WTC11 (cell line): Measurements from ENCODE around the gene MRAS. TPM values are rescaled to one million over a fixed set of nuclear protein-coding genes. Genes with fewer than 3 reads are reported as not detected.

Source experiments
- ATAC-seq: fragments of 200-7000 bp; cut with Tn5 transposase; 2 replicates; pipeline ENCODE4 v1.10.0; 2021; ENCODE audit warnings: mild to moderate bottlenecking, moderate library complexity
- CTCF ChIA-PET: fragments of 300-600 bp; sonication (Branson Sonifier 250); formaldehyde crosslinking; loops from one replicate; lab custom pipeline; 2021; ENCODE audit warnings: antibody characterized with exemption; lab: Charles Lee
- POLR2A ChIA-PET: fragments of 350-600 bp; sonication (Branson Sonifier 250); formaldehyde crosslinking; loops from one replicate; lab custom pipeline; 2021; ENCODE audit warnings: antibody characterized with exemption; lab: Charles Lee
- DNase-seq: peaks from one replicate; pipeline ENCODE4 v3.0.0; 2021; ENCODE audit warnings: low spot score
- H3K27ac Mint-ChIP-seq: 2 replicates; pipeline ENCODE4 v1.8.0; 2021; ENCODE audit warnings: mixed read lengths
- H3K27me3 Mint-ChIP-seq: 2 replicates; pipeline ENCODE4 v1.8.0; 2021; ENCODE audit warnings: low read depth, mild to moderate bottlenecking, moderate library complexity, mixed read lengths
- H3K36me3 Mint-ChIP-seq: 2 replicates; pipeline ENCODE4 v1.8.0; 2021; ENCODE audit warnings: mixed read lengths
- H3K4me1 Mint-ChIP-seq: 2 replicates; pipeline ENCODE4 v1.8.0; 2022; ENCODE audit warnings: mixed read lengths
- H3K4me3 Mint-ChIP-seq: 2 replicates; pipeline ENCODE4 v1.8.0; 2021; ENCODE audit warnings: mild to moderate bottlenecking, moderate library complexity, mixed read lengths
- H3K9me3 Mint-ChIP-seq: 2 replicates; pipeline ENCODE4 v1.8.0; 2021; ENCODE audit warnings: mixed read lengths
- CBFB ChIP-seq: sonication (generic); formaldehyde crosslinking; IDR thresholded peaks from 2 replicates; pipeline ENCODE4 v1.8.1; 2022; ENCODE audit warnings: mild to moderate bottlenecking, low read depth, missing genetic modification reagents
- CREB1 ChIP-seq: sonication (generic); formaldehyde crosslinking; IDR thresholded peaks from 2 replicates; pipeline ENCODE4 v1.8.0; 2023; ENCODE audit warnings: mild to moderate bottlenecking, missing genetic modification reagents
- GTF2I ChIP-seq: fragments of 250-450 bp; sonication (Bioruptor Pico); conservative IDR thresholded peaks from 2 replicates; pipeline ENCODE4 v1.4.0; 2021; ENCODE audit warnings: mild to moderate bottlenecking
- HMGA2 ChIP-seq: fragments of 250-450 bp; sonication (Bioruptor Pico); IDR thresholded peaks from 2 replicates; pipeline ENCODE4 v1.4.0; 2021; ENCODE audit warnings: mild to moderate bottlenecking, moderate library complexity
- JAZF1 ChIP-seq: fragments of 250-450 bp; sonication (Bioruptor Pico); IDR thresholded peaks from 2 replicates; pipeline ENCODE4 v1.9.0; 2021; ENCODE audit warnings: moderate library complexity, mild to moderate bottlenecking, inconsistent platforms
- MYBL2 ChIP-seq: sonication (generic); formaldehyde crosslinking; IDR thresholded peaks from 2 replicates; pipeline ENCODE4 v1.8.1; 2023; ENCODE audit warnings: mild to moderate bottlenecking, moderate library complexity, missing genetic modification reagents
- NFATC4 ChIP-seq: fragments of 250-450 bp; sonication (Bioruptor Pico); IDR thresholded peaks from 2 replicates; pipeline ENCODE4 v1.9.0; 2021; ENCODE audit warnings: mild to moderate bottlenecking
- NFYB ChIP-seq: sonication (generic); formaldehyde crosslinking; conservative IDR thresholded peaks from 2 replicates; pipeline ENCODE4 v1.8.0; 2022; ENCODE audit warnings: low read depth, missing genetic modification reagents
- SP1 ChIP-seq: sonication (generic); formaldehyde crosslinking; conservative IDR thresholded peaks from 2 replicates; pipeline ENCODE4 v1.8.1; 2022; ENCODE audit warnings: missing genetic modification reagents
- TCF7 ChIP-seq: sonication (generic); formaldehyde crosslinking; IDR thresholded peaks from 2 replicates; pipeline ENCODE4 v1.8.0; 2022; ENCODE audit warnings: mild to moderate bottlenecking, low read depth, missing genetic modification reagents, moderate library complexity
- TEAD1 ChIP-seq: sonication (generic); formaldehyde crosslinking; IDR thresholded peaks from 2 replicates; pipeline ENCODE4 v1.8.0; 2022; ENCODE audit warnings: mild to moderate bottlenecking, missing genetic modification reagents
- ZBTB21 ChIP-seq: sonication (generic); formaldehyde crosslinking; IDR thresholded peaks from 2 replicates; pipeline ENCODE4 v1.8.1; 2023; ENCODE audit warnings: mild to moderate bottlenecking, missing genetic modification reagents, borderline replicate concordance
- ZNF317 ChIP-seq: sonication (generic); formaldehyde crosslinking; IDR thresholded peaks from 2 replicates; pipeline ENCODE4 v1.8.1; 2023; ENCODE audit warnings: low read depth, mild to moderate bottlenecking, moderate library complexity, missing genetic modification reagents, borderline replicate concordance
- ZNF671 ChIP-seq: fragments of 250-450 bp; sonication (Bioruptor Pico); IDR thresholded peaks from 2 replicates; pipeline ENCODE4 v1.8.0; 2021; ENCODE audit warnings: mild to moderate bottlenecking
- total RNA-seq: library from RNA; stranded (reverse); gene quantifications from 3 replicates; pipeline ENCODE4 v1.2.3, GENCODE V29; 2021
- TF ChIP-seq, protein P1 (sequence below): sonication (generic); formaldehyde crosslinking; IDR thresholded peaks from 2 replicates; pipeline ENCODE4 v1.8.0; 2023; ENCODE audit warnings: missing genetic modification reagents, mild to moderate bottlenecking, borderline replicate concordance
- TF ChIP-seq, protein P2 (sequence below): sonication (generic); formaldehyde crosslinking; IDR thresholded peaks from 2 replicates; pipeline ENCODE4 v1.8.0; 2022; ENCODE audit warnings: mild to moderate bottlenecking, missing genetic modification reagents
- TF ChIP-seq, protein P3 (sequence below): sonication (generic); formaldehyde crosslinking; conservative IDR thresholded peaks from 2 replicates; pipeline ENCODE4 v1.8.1; 2022; ENCODE audit warnings: mild to moderate bottlenecking, missing genetic modification reagents
- TF ChIP-seq, protein P4 (sequence below): sonication (generic); formaldehyde crosslinking; IDR thresholded peaks from 2 replicates; pipeline ENCODE4 v1.8.0; 2022; ENCODE audit warnings: mild to moderate bottlenecking, missing genetic modification reagents
- TF ChIP-seq, protein P5 (sequence below): fragments of 250-450 bp; sonication (Bioruptor Pico); IDR thresholded peaks from 2 replicates; pipeline ENCODE4 v1.9.0; 2021; ENCODE audit warnings: mild to moderate bottlenecking

The MRAS gene
- total RNA-seq, 1 experiment from 2014 or later = 14.8 TPM

DNA sequence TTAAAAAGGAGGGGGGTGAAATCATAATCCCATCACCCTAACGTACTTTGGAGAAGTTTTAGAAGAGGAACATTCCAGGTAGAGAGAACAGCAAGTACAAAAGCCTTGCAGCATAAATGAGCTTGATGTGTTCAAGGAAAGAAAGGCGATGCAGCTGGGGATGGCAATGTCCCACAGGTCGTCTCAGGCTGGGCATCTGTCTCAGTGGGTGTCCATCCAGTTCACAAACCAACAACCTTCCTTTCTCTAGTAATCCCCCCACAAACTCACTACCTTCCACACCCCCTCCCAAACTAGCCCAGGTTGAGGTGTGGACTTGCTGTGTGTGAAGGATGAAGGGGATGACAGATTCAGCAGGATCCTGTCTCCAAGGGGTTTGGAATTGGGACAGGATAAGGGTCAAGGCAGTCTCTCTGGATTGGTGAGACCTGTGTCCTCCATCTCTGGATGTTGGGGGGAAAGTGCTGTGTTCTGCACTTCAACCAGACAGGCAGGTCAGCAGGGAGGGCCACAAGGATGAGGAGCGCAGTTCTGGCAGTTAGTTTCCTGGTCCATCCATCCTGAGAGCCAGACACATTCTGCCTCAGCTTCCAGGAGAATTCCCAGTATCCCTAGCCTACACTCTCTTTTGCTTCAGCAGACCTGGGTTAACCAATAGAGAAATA lies 84.3 kb downstream of the MRAS start:
- Mint-ChIP-seq H3K4me1 (peaks cover 9% of the 10 kb centered on the region; the same call in 1 of the 2 replicates), H3K36me3 (peaks cover 2% of the 10 kb centered on the region; the same call in 1 of the 2 replicates), H3K4me3 (peak overlapping the region; percentile 71), H3K27me3 (peaks cover 74% of the 10 kb centered on the region), H3K27ac (no peak overlapping the region), H3K9me3 (no peaks in the 10 kb centered on the region; the same call in 1 of the 2 replicates)
- no peak for ATAC-seq
- ChIA-PET POLR2A (no interaction called here), CTCF (no interaction called here)
- TF ChIP-seq CBFB (CRISPR knock-in tag) = no peak
- no peak for TF ChIP-seq ZNF671 (CRISPR knock-in tag)
- TF ChIP-seq SP1 (CRISPR knock-in tag) = no peak
- no peak for TF ChIP-seq MYBL2 (CRISPR knock-in tag)
- TF ChIP-seq, protein P1, sequence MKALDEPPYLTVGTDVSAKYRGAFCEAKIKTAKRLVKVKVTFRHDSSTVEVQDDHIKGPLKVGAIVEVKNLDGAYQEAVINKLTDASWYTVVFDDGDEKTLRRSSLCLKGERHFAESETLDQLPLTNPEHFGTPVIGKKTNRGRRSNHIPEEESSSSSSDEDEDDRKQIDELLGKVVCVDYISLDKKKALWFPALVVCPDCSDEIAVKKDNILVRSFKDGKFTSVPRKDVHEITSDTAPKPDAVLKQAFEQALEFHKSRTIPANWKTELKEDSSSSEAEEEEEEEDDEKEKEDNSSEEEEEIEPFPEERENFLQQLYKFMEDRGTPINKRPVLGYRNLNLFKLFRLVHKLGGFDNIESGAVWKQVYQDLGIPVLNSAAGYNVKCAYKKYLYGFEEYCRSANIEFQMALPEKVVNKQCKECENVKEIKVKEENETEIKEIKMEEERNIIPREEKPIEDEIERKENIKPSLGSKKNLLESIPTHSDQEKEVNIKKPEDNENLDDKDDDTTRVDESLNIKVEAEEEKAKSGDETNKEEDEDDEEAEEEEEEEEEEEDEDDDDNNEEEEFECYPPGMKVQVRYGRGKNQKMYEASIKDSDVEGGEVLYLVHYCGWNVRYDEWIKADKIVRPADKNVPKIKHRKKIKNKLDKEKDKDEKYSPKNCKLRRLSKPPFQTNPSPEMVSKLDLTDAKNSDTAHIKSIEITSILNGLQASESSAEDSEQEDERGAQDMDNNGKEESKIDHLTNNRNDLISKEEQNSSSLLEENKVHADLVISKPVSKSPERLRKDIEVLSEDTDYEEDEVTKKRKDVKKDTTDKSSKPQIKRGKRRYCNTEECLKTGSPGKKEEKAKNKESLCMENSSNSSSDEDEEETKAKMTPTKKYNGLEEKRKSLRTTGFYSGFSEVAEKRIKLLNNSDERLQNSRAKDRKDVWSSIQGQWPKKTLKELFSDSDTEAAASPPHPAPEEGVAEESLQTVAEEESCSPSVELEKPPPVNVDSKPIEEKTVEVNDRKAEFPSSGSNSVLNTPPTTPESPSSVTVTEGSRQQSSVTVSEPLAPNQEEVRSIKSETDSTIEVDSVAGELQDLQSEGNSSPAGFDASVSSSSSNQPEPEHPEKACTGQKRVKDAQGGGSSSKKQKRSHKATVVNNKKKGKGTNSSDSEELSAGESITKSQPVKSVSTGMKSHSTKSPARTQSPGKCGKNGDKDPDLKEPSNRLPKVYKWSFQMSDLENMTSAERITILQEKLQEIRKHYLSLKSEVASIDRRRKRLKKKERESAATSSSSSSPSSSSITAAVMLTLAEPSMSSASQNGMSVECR (CRISPR knock-in tag) = no peak
- no peak for TF ChIP-seq NFYB
- no peak for TF ChIP-seq JAZF1 (CRISPR knock-in tag)
- no peak for TF ChIP-seq GTF2I
- no peak for TF ChIP-seq TCF7 (CRISPR knock-in tag)
- TF ChIP-seq, protein P2, sequence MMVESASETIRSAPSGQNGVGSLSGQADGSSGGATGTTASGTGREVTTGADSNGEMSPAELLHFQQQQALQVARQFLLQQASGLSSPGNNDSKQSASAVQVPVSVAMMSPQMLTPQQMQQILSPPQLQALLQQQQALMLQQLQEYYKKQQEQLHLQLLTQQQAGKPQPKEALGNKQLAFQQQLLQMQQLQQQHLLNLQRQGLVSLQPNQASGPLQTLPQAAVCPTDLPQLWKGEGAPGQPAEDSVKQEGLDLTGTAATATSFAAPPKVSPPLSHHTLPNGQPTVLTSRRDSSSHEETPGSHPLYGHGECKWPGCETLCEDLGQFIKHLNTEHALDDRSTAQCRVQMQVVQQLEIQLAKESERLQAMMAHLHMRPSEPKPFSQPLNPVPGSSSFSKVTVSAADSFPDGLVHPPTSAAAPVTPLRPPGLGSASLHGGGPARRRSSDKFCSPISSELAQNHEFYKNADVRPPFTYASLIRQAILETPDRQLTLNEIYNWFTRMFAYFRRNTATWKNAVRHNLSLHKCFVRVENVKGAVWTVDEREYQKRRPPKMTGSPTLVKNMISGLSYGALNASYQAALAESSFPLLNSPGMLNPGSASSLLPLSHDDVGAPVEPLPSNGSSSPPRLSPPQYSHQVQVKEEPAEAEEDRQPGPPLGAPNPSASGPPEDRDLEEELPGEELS = no peak
- no peak for TF ChIP-seq TEAD1 (CRISPR knock-in tag)
- TF ChIP-seq, protein P3, sequence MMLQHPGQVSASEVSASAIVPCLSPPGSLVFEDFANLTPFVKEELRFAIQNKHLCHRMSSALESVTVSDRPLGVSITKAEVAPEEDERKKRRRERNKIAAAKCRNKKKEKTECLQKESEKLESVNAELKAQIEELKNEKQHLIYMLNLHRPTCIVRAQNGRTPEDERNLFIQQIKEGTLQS (CRISPR knock-in tag) = no peak
- TF ChIP-seq, protein P4, sequence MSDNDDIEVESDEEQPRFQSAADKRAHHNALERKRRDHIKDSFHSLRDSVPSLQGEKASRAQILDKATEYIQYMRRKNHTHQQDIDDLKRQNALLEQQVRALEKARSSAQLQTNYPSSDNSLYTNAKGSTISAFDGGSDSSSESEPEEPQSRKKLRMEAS = no peak
- no peak for TF ChIP-seq NFATC4
- TF ChIP-seq ZNF317 (CRISPR knock-in tag) = no peak
- TF ChIP-seq HMGA2 = no peak
- no peak for TF ChIP-seq CREB1 (CRISPR knock-in tag)
- no peak for DNase-seq

DNA sequence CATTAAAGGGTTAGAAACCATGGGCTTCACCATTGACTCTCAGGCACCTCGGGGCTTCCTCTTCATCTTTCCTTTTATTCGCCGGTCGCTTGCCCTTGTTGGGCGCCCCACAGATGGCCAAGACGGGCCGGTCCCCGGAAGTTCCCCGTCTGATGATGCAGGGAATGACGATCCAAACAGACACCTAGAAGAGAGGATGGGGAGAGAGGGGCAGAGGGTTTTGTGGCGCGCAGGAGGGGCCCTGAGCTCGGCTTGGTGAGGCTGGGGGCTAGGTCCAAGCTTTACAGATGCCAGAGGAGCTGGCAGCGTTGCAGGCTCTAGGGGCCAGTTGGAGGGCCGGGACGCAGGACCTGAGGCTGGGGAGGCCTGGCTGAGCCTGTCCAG lies 85.5 kb downstream of the MRAS start:
- Mint-ChIP-seq H3K36me3 (peaks cover 2% of the 10 kb centered on the region; the same call in 1 of the 2 replicates), H3K27ac (no peak overlapping the region), H3K9me3 (no peaks in the 10 kb centered on the region; the same call in 1 of the 2 replicates), H3K27me3 (peaks cover 75% of the 10 kb centered on the region), H3K4me1 (peaks cover 9% of the 10 kb centered on the region), H3K4me3 (peak overlapping the region; percentile 71)
- ATAC-seq (no peak), DNase-seq (no peak)
- POLR2A ChIA-PET = interaction anchor here (0.9 to 1.7 kb wide), 3 partner anchors 86 to 247 kb away, joined by 3 to 4 read pairs (median 4); partner anchors contain the start of genes ARMC8 and MRAS
- no peak for TF ChIP-seq ZBTB21 (CRISPR knock-in tag)
- TF ChIP-seq, protein P5, sequence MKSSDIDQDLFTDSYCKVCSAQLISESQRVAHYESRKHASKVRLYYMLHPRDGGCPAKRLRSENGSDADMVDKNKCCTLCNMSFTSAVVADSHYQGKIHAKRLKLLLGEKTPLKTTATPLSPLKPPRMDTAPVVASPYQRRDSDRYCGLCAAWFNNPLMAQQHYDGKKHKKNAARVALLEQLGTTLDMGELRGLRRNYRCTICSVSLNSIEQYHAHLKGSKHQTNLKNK = no peak
- CTCF ChIA-PET = interaction anchor here (0.7 to 2.6 kb wide), 14 partner anchors 9 to 527 kb away, joined by 3 to 37 read pairs (median 7); partner anchors contain the start of genes CEP70 and DZIP1L
